GM12878 (cell line): ENCODE results near the gene CRTC3. TPM values are rescaled to one million over a fixed set of nuclear protein-coding genes. Genes with fewer than 3 reads are reported as not detected.
"Not testable (repeated sequence)": the region's sequence is repeated elsewhere in the genome, so short reads cannot be mapped to it uniquely, and the experiment has no call there.

ENCODE experiments used
- ATAC-seq: fragments of 200-7000 bp; cut with Tn5 transposase; 3 replicates; pipeline ENCODE4 v1.9.1; 2020; ENCODE audit warnings: mild to moderate bottlenecking, moderate library complexity
- BruUV-seq: library from RNA; stranded (reverse); fragments of 400-500 nt; replicated peaks from 2 replicates; lab custom pipeline; 2021; lab: Mats Ljungman, UMichigan
- CTCF ChIA-PET: fragments of 300-600 bp; sonication (Branson Sonifier 250); formaldehyde crosslinking; extraction: SDS; loops from one replicate; lab custom pipeline; 2021; ENCODE audit warnings: inconsistent platforms; lab: Yijun Ruan, JAX
- POLR2A ChIA-PET: fragments of 350-600 bp; formaldehyde crosslinking; extraction: SDS; loops from one replicate; lab custom pipeline; 2021; ENCODE audit warnings: inconsistent platforms; lab: Charles Lee
- RAD21 ChIA-PET: fragments of 300-600 bp; sonication (Branson Sonifier 250); formaldehyde crosslinking; loops from one replicate; lab custom pipeline; 2023; ENCODE audit warnings: antibody characterized with exemption; ENCODE audit not compliant: unreplicated experiment; lab: Charles Lee
- SMC1A ChIA-PET: fragments of 300-600 bp; sonication (Branson Sonifier 250); formaldehyde crosslinking; loops from one replicate; lab custom pipeline; 2023; ENCODE audit not compliant: unreplicated experiment, uncharacterized antibody; lab: Charles Lee
- DNase-seq: peaks from one replicate; pipeline ENCODE4 v3.0.0-alpha.2; 2011; ENCODE audit warnings: low read depth, low spot score
- FAIRE-seq: peaks from 3 replicates; lab custom pipeline; 2011; peaks lifted over from hg19 to GRCh38; lab: Jason Lieb, UNC
- H2AFZ ChIP-seq: 2 replicates; pipeline ENCODE4 v1.6.0; 2011; ENCODE audit warnings: low read depth, low read length, control low read depth; ENCODE audit not compliant: control insufficient read depth
- H3K27ac ChIP-seq: 2 replicates; pipeline ENCODE4 v1.5.1; 2011; ENCODE audit warnings: control low read depth; ENCODE audit not compliant: control insufficient read depth, insufficient read depth
- H3K27me3 ChIP-seq, 2 experiments: replicated peaks in 1 of 2; 2 replicates each; pipeline versions ENCODE4 v1.6.0 to v1.6.1; 2011; ENCODE audit warnings: low read length in 1 of 2; ENCODE audit not compliant: control insufficient read depth in 2 of 2, insufficient read depth in 2 of 2
- H3K36me3 ChIP-seq, 2 experiments: 2 replicates each; pipeline ENCODE4 v1.5.1; 2011; ENCODE audit warnings: low read length in 1 of 2; ENCODE audit not compliant: control insufficient read depth in 2 of 2, insufficient read depth in 2 of 2
- H3K4me1 ChIP-seq: 2 replicates; pipeline ENCODE4 v1.6.1; 2011; ENCODE audit warnings: mild to moderate bottlenecking, low read length, moderate library complexity, mixed read lengths; ENCODE audit not compliant: control insufficient read depth, insufficient read depth
- H3K4me2 ChIP-seq: 2 replicates; pipeline ENCODE4 v1.6.0; 2011; ENCODE audit warnings: control low read depth; ENCODE audit not compliant: control insufficient read depth, insufficient read depth
- H3K4me3 ChIP-seq: fragments of 200-600 bp; sonication (generic); 2 replicates; pipeline ENCODE4 v1.5.1; 2016
- H3K79me2 ChIP-seq: 2 replicates; pipeline ENCODE4 v1.6.0; 2011; ENCODE audit warnings: low read length; ENCODE audit not compliant: control insufficient read depth, insufficient read depth
- H3K9ac ChIP-seq: 2 replicates; pipeline ENCODE4 v1.8.0; 2011; ENCODE audit warnings: low read length, control low read depth, mixed read lengths; ENCODE audit not compliant: control insufficient read depth, insufficient read depth
- H3K9me3 ChIP-seq: replicated peaks from 3 replicates; pipeline ENCODE4 v1.5.1; 2011; ENCODE audit warnings: mild to moderate bottlenecking, low read length; ENCODE audit not compliant: control insufficient read depth, insufficient read depth
- H4K20me1 ChIP-seq: 2 replicates; pipeline ENCODE4 v1.6.0; 2011; ENCODE audit not compliant: control insufficient read depth, insufficient read depth
- CBFB ChIP-seq: IDR thresholded peaks from 2 replicates; pipeline ENCODE4 v1.6.1; 2016; ENCODE audit warnings: antibody characterized with exemption, low read depth
- E4F1 ChIP-seq: fragments of 450-650 bp; IDR thresholded peaks from 2 replicates; pipeline ENCODE4 v1.6.1; 2018; ENCODE audit warnings: borderline replicate concordance, mild to moderate bottlenecking; ENCODE audit not compliant: partially characterized antibody
- EP300 ChIP-seq, 2 experiments: fragments of 150-350 bp in 1 of 2; IDR thresholded peaks; 2 replicates each; pipeline ENCODE4 v1.6.1; 2011 to 2012; ENCODE audit warnings: low read depth in 2 of 2, low read length in 2 of 2, borderline replicate concordance in 1 of 2, improper control_type of control experiment in 1 of 2, inconsistent platforms in 1 of 2; ENCODE audit not compliant: control insufficient read depth in 1 of 2
- ESRRA ChIP-seq: IDR thresholded peaks from 2 replicates; pipeline ENCODE4 v1.6.1; 2012; ENCODE audit warnings: mild to moderate bottlenecking, low read length, improper control_type of control experiment
- PAX8 ChIP-seq: fragments of 450-650 bp; IDR thresholded peaks from 2 replicates; pipeline ENCODE4 v1.6.1; 2017; ENCODE audit warnings: mild to moderate bottlenecking, moderate library complexity
- SKIL ChIP-seq: fragments of 450-650 bp; IDR thresholded peaks from 2 replicates; pipeline ENCODE4 v1.6.1; 2017; ENCODE audit warnings: mild to moderate bottlenecking, low read depth, inconsistent platforms; ENCODE audit not compliant: poor library complexity, severe bottlenecking
- SMAD1 ChIP-seq: fragments of 450-650 bp; IDR thresholded peaks from 2 replicates; pipeline ENCODE4 v1.6.1; 2018; ENCODE audit warnings: mild to moderate bottlenecking, low read depth; ENCODE audit not compliant: partially characterized antibody
- USF2 ChIP-seq: IDR thresholded peaks from 2 replicates; pipeline ENCODE4 v1.6.1; 2011; ENCODE audit warnings: low read depth, low read length, improper control_type of control experiment, borderline replicate concordance
- ZNF274 ChIP-seq: IDR thresholded peaks from one replicate; pipeline ENCODE4 v1.8.0; 2011; ENCODE audit not compliant: insufficient read length, insufficient read depth
- WGBS: methylation state at CpG from one replicate; pipeline ENCODE4 v1.1.6; 2016; ENCODE audit warnings: low lambda C conversion rate; ENCODE audit not compliant: insufficient replicate concordance, insufficient coverage; ENCODE audit errors: missing lambda C conversion rate; 5-methylcytosine and 5-hydroxymethylcytosine counted together
- in situ Hi-C: fragments of 300-500 bp; cut with MboI; formaldehyde crosslinking; loops from 9 replicates; pipeline ENCODE4 v1.14.3; 2018; ENCODE audit warnings: mixed read lengths
- intact Hi-C: fragments of 100-400 bp; cut with micrococcal nuclease; formaldehyde crosslinking; loops from one replicate; pipeline ENCODE4 v1.14.2; 2022; ENCODE audit not compliant: unreplicated experiment
- polyA plus RNA-seq, 11 experiments: library from polyadenylated mRNA; depleted of rRNA in 4 of 11; unstranded in 6 of 11; stranded (reverse) in 5 of 11; fragments of >200 nt; fragmentation: Nextera tagmentation in 4 of 11; fragmentation: Illumina TruSeq in 1 of 11; extraction: Ambion mirVana in 4 of 11; extraction: Trizol in 1 of 11; gene quantifications; 1 replicate in 1 of 11; 2 replicates in 10 of 11; pipeline versions ENCODE4 v1.2.1 to v1.2.3, GENCODE V29; 2011 to 2016; ENCODE audit warnings: inconsistent platforms in 2 of 11, missing spikeins in 2 of 11, low read depth in 1 of 11
- total RNA-seq, 4 experiments: library from RNA; depleted of rRNA in 3 of 4; stranded (reverse); fragments of >200 nt in 3 of 4; fragmentation: Illumina TruSeq in 1 of 4; extraction: Trizol in 1 of 4; gene quantifications; 2 replicates each; pipeline versions ENCODE4 v1.2.1 to v1.2.3, GENCODE V29; 2013 to 2021
- TF ChIP-seq, protein P1 (sequence below): fragments of 450-650 bp; IDR thresholded peaks from 2 replicates; pipeline ENCODE4 v1.6.1; 2016; ENCODE audit warnings: mild to moderate bottlenecking

CRTC3 gene
- total and polyA plus RNA-seq, 10 of the 15 experiments (the other 5 are each of a cell fraction or from before 2014, with no cell fraction given), result 3.5 to 36.9 (median 18.9) TPM

GRCh38 chr15:90513448-90513847 lies 16.3 kb upstream of the CRTC3 start (continued):
- TF ChIP-seq E4F1, result no peak
- TF ChIP-seq SKIL, result no peak
- no peak for TF ChIP-seq PAX8
- no peak for TF ChIP-seq ZNF274
- no peak for TF ChIP-seq EP300 (IDR thresholded peaks at IDR 0.05; ENCODE audit: borderline replicate concordance in 1 of 2, control insufficient read depth in 1 of 2, low read depth in 2 of 2, low read length in 2 of 2)
- no peak for TF ChIP-seq CBFB
- TF ChIP-seq SMAD1, result no peak
- no peak for TF ChIP-seq ESRRA
- no peak for TF ChIP-seq USF2
- TF ChIP-seq, protein P1, sequence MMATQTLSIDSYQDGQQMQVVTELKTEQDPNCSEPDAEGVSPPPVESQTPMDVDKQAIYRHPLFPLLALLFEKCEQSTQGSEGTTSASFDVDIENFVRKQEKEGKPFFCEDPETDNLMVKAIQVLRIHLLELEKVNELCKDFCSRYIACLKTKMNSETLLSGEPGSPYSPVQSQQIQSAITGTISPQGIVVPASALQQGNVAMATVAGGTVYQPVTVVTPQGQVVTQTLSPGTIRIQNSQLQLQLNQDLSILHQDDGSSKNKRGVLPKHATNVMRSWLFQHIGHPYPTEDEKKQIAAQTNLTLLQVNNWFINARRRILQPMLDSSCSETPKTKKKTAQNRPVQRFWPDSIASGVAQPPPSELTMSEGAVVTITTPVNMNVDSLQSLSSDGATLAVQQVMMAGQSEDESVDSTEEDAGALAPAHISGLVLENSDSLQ, result no peak

DNA sequence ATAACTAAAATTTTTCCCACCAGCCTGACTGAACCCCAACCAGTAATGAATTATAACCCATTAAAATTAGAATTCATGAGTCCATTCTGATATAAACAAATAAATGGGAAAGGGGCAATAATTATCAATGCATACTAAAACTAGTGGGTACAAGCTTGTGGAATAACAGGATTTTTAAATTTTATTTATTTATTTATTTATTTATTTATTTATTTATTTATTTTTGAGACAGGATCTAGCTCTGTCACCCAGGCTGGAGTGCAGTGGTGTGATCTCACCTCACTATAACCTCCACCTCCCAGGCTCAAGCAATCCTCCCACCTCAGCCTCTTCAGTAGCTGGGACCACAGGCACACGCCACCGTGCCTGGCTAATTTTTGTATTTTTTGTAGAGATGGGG lies 15.8 kb upstream of the CRTC3 start:
- ATAC-seq, SMC1A ChIA-PET, H3K4me3 ChIP-seq, H3K27me3 ChIP-seq, BruUV-seq, H3K4me1 ChIP-seq, in situ Hi-C loops, RAD21 ChIA-PET, FAIRE-seq, DNase-seq, H3K4me2 ChIP-seq, H3K36me3 ChIP-seq, intact Hi-C loops, H2AFZ ChIP-seq, H3K27ac ChIP-seq, H3K9ac ChIP-seq, H3K9me3 ChIP-seq, H3K79me2 ChIP-seq, H4K20me1 ChIP-seq: not testable (repeated sequence)
- ChIA-PET CTCF (interaction anchor here (0.5 to 3.0 kb wide), 6 partner anchors 8 to 194 kb away, joined by 3 to 8 read pairs (median 3); no protein-coding TSS in a partner anchor), POLR2A (interaction anchor here (1.3 kb wide), 1 partner anchor 11 kb away, joined by 4 read pairs; no protein-coding TSS in a partner anchor)
- 62% methylated on average over 2 of the region's 2 CpGs for WGBS
